Measurements from ENCODE around the gene MPPED2. TPM values are rescaled to one million over a fixed set of nuclear protein-coding genes. Genes with fewer than 3 reads are reported as not detected.
A peak's percentile ranks its signal among the peaks of the same experiment; 100 is the strongest.

Gene MPPED2
- total and polyA plus RNA-seq, 2 of the 13 experiments (the other 11 are each of a cell fraction or from before 2014, with no cell fraction given), result not detected

- POLR2A ChIA-PET, result no interaction called here
- WGBS (ENCODE audit: low lambda C conversion rate), result 62% methylated on average over 1 of the region's 1 CpG
- FAIRE-seq, result no peak
Observed at GRCh38 chr11:30432178-30432577, 154.0 kb downstream of the MPPED2 start.

GRCh38 chr11:30431127-30431814 lies 154.9 kb downstream of the MPPED2 start:
- Histone ChIP-seq H3K4me1 (ENCODE audit: insufficient read depth, low read length) (no peaks in the 10 kb centered on the region), H3K27ac (ENCODE audit: extremely low read length, insufficient read depth, low read length) (no peak overlapping the region)

More at GRCh38 chr11:30432178-30432577, 154.0 kb downstream of the MPPED2 start:
- DNase-seq (ENCODE audit: low spot score) (no peak), ATAC-seq (no peak)
- Histone ChIP-seq H4K20me1 (ENCODE audit: insufficient read depth, low read length) (no peaks in the 10 kb centered on the region), H2AFZ (ENCODE audit: low read length) (no peak overlapping the region), H3K4me2 (ENCODE audit: low read depth, low read length) (no peak overlapping the region), H3K9me3 (ENCODE audit: low read length) (no peaks in the 10 kb centered on the region), H3K9ac (ENCODE audit: insufficient read depth, low read depth, low read length) (no peak overlapping the region), H3K4me1 (ENCODE audit: insufficient read depth, low read length) (no peaks in the 10 kb centered on the region), H3K4me3 (replicated peaks in 1 of 3; ENCODE audit: insufficient read depth in 1 of 3, low read depth in 2 of 3, low read length in 3 of 3) (no peak overlapping the region), H3K36me3 (replicated peaks in 1 of 2; ENCODE audit: control insufficient read depth in 1 of 2, insufficient read depth in 2 of 2, low read length in 2 of 2) (no peaks in the 10 kb centered on the region), H3K27ac (ENCODE audit: extremely low read length, insufficient read depth, low read length) (no peak overlapping the region), H3K27me3 (ENCODE audit: control insufficient read depth in 1 of 2, insufficient read depth in 2 of 2, low read length in 2 of 2) (peaks cover 0 to 3% of the 10 kb centered on the region in 2 experiments; a peak in 1 of 5 replicates), H3K79me2 (ENCODE audit: insufficient read depth, low read length) (no peaks in the 10 kb centered on the region)
- BruUV-seq (replicated peaks), result no TSS peak
- no peak for TF ChIP-seq FOXC1 (CRISPR knock-in tag; IDR thresholded peaks at IDR 0.05; ENCODE audit: borderline replicate concordance)
- intact Hi-C loops (cut with micrococcal nuclease; ENCODE audit: unreplicated experiment), result no loop called here
- in situ Hi-C loops (cut with HindIII; ENCODE audit: extremely low pct_ligation_motif_present, low pct_unique_long_range_greater_than_20kb), result no loop called here
- CTCF ChIA-PET (ENCODE audit: low intra/inter-chr PET ratio, low total read pairs), result no interaction called here

More at GRCh38 chr11:30431127-30431814, 154.9 kb downstream of the MPPED2 start:
- no peak overlapping the region for H3K9ac ChIP-seq (ENCODE audit: insufficient read depth, low read depth, low read length)
- H3K27me3 ChIP-seq (ENCODE audit: control insufficient read depth in 1 of 2, insufficient read depth in 2 of 2, low read length in 2 of 2), result peaks cover 0 to 3% of the 10 kb centered on the region in 2 experiments; a peak in 1 of 5 replicates
- ChIA-PET CTCF (ENCODE audit: low intra/inter-chr PET ratio, low total read pairs) (no interaction called here), POLR2A (no interaction called here)
- no peak overlapping the region for H3K4me3 ChIP-seq (replicated peaks in 1 of 3; ENCODE audit: insufficient read depth in 1 of 3, low read depth in 2 of 3, low read length in 3 of 3)
- no peak for TF ChIP-seq KLF16 (CRISPR knock-in tag; IDR thresholded peaks at IDR 0.05)
- TF ChIP-seq BCLAF1 (IDR thresholded peaks at IDR 0.05), result no peak
- TF ChIP-seq HOXA7 (CRISPR knock-in tag; IDR thresholded peaks at IDR 0.05), result no peak
- TF ChIP-seq ATF7 (IDR thresholded peaks at IDR 0.05), result 0 out of 2 replicates have a peak, but pooled peaks have one; percentile 9
- no peak for TF ChIP-seq ATF7 (CRISPR knock-in tag; IDR thresholded peaks at IDR 0.05)
- no peak for TF ChIP-seq ADNP (CRISPR knock-in tag; IDR thresholded peaks at IDR 0.05)
- TF ChIP-seq CHD2 (IDR thresholded peaks at IDR 0.05; ENCODE audit: low read depth, low read length), result no peak
- no peak for TF ChIP-seq DRAP1 (CRISPR knock-in tag; IDR thresholded peaks at IDR 0.05)
- no peak for TF ChIP-seq ZNF44 (CRISPR knock-in tag; IDR thresholded peaks at IDR 0.05)
- DNase-seq (ENCODE audit: low spot score) (no peak), FAIRE-seq (no peak), ATAC-seq (no peak)
- H2AFZ ChIP-seq (ENCODE audit: low read length), result no peak overlapping the region
- in situ Hi-C loops (cut with HindIII; ENCODE audit: extremely low pct_ligation_motif_present, low pct_unique_long_range_greater_than_20kb), result no loop called here
- no peaks in the 10 kb centered on the region for H3K36me3 ChIP-seq (replicated peaks in 1 of 2; ENCODE audit: control insufficient read depth in 1 of 2, insufficient read depth in 2 of 2, low read length in 2 of 2)
- H4K20me1 ChIP-seq (ENCODE audit: insufficient read depth, low read length), result no peaks in the 10 kb centered on the region
- H3K4me2 ChIP-seq (ENCODE audit: low read depth, low read length), result no peak overlapping the region
- 0% methylated on average over 4 of the region's 4 CpGs for whole genome bisulfite sequencing (ENCODE audit: low lambda C conversion rate)
- intact Hi-C loops (cut with micrococcal nuclease; ENCODE audit: unreplicated experiment), result no loop called here
- no peaks in the 10 kb centered on the region for H3K79me2 ChIP-seq (ENCODE audit: insufficient read depth, low read length)
- no peaks in the 10 kb centered on the region for H3K9me3 ChIP-seq (ENCODE audit: low read length)
- no TSS peak for BruUV-seq (replicated peaks)
